GM12878 (cell line): Measurements from ENCODE around the gene PERCC1. TPM values are rescaled to one million over a fixed set of nuclear protein-coding genes. Genes with fewer than 3 reads are reported as not detected.

Experiments used
- ATAC-seq: fragments of 200-7000 bp; cut with Tn5 transposase; 3 replicates; pipeline ENCODE4 v1.9.1; 2020; ENCODE audit warnings: mild to moderate bottlenecking, moderate library complexity
- BruUV-seq: library from RNA; stranded (reverse); fragments of 400-500 nt; replicated peaks from 2 replicates; lab custom pipeline; 2021; lab: Mats Ljungman, UMichigan
- CTCF ChIA-PET: fragments of 300-600 bp; sonication (Branson Sonifier 250); formaldehyde crosslinking; extraction: SDS; loops from one replicate; lab custom pipeline; 2021; ENCODE audit warnings: inconsistent platforms; lab: Yijun Ruan, JAX
- POLR2A ChIA-PET: fragments of 350-600 bp; formaldehyde crosslinking; extraction: SDS; loops from one replicate; lab custom pipeline; 2021; ENCODE audit warnings: inconsistent platforms; lab: Charles Lee
- RAD21 ChIA-PET: fragments of 300-600 bp; sonication (Branson Sonifier 250); formaldehyde crosslinking; loops from one replicate; lab custom pipeline; 2023; ENCODE audit warnings: antibody characterized with exemption; ENCODE audit not compliant: unreplicated experiment; lab: Charles Lee
- SMC1A ChIA-PET: fragments of 300-600 bp; sonication (Branson Sonifier 250); formaldehyde crosslinking; loops from one replicate; lab custom pipeline; 2023; ENCODE audit not compliant: unreplicated experiment, uncharacterized antibody; lab: Charles Lee
- DNase-seq: peaks from one replicate; pipeline ENCODE4 v3.0.0-alpha.2; 2011; ENCODE audit warnings: low read depth, low spot score
- FAIRE-seq: peaks from 3 replicates; lab custom pipeline; 2011; peaks lifted over from hg19 to GRCh38; lab: Jason Lieb, UNC
- H2AFZ ChIP-seq: 2 replicates; pipeline ENCODE4 v1.6.0; 2011; ENCODE audit warnings: low read depth, low read length, control low read depth; ENCODE audit not compliant: control insufficient read depth
- H3K27ac ChIP-seq: 2 replicates; pipeline ENCODE4 v1.5.1; 2011; ENCODE audit warnings: control low read depth; ENCODE audit not compliant: control insufficient read depth, insufficient read depth
- H3K27me3 ChIP-seq, 2 experiments: replicated peaks in 1 of 2; 2 replicates each; pipeline versions ENCODE4 v1.6.0 to v1.6.1; 2011; ENCODE audit warnings: low read length in 1 of 2; ENCODE audit not compliant: control insufficient read depth in 2 of 2, insufficient read depth in 2 of 2
- H3K36me3 ChIP-seq, 2 experiments: 2 replicates each; pipeline ENCODE4 v1.5.1; 2011; ENCODE audit warnings: low read length in 1 of 2; ENCODE audit not compliant: control insufficient read depth in 2 of 2, insufficient read depth in 2 of 2
- H3K4me1 ChIP-seq: 2 replicates; pipeline ENCODE4 v1.6.1; 2011; ENCODE audit warnings: mild to moderate bottlenecking, low read length, moderate library complexity, mixed read lengths; ENCODE audit not compliant: control insufficient read depth, insufficient read depth
- H3K4me2 ChIP-seq: 2 replicates; pipeline ENCODE4 v1.6.0; 2011; ENCODE audit warnings: control low read depth; ENCODE audit not compliant: control insufficient read depth, insufficient read depth
- H3K4me3 ChIP-seq: fragments of 200-600 bp; sonication (generic); 2 replicates; pipeline ENCODE4 v1.5.1; 2016
- H3K79me2 ChIP-seq: 2 replicates; pipeline ENCODE4 v1.6.0; 2011; ENCODE audit warnings: low read length; ENCODE audit not compliant: control insufficient read depth, insufficient read depth
- H3K9ac ChIP-seq: 2 replicates; pipeline ENCODE4 v1.8.0; 2011; ENCODE audit warnings: low read length, control low read depth, mixed read lengths; ENCODE audit not compliant: control insufficient read depth, insufficient read depth
- H3K9me3 ChIP-seq: replicated peaks from 3 replicates; pipeline ENCODE4 v1.5.1; 2011; ENCODE audit warnings: mild to moderate bottlenecking, low read length; ENCODE audit not compliant: control insufficient read depth, insufficient read depth
- H4K20me1 ChIP-seq: 2 replicates; pipeline ENCODE4 v1.6.0; 2011; ENCODE audit not compliant: control insufficient read depth, insufficient read depth
- HDGF ChIP-seq: fragments of 450-650 bp; IDR thresholded peaks from 2 replicates; pipeline ENCODE4 v1.6.1; 2016; ENCODE audit warnings: antibody characterized with exemption
- KAT2A ChIP-seq: conservative IDR thresholded peaks from 2 replicates; pipeline ENCODE4 v1.6.1; 2011; ENCODE audit warnings: low read depth, low read length; ENCODE audit not compliant: control insufficient read depth
- LARP7 ChIP-seq: fragments of 450-650 bp; IDR thresholded peaks from 2 replicates; pipeline ENCODE4 v1.6.1; 2017; ENCODE audit warnings: mild to moderate bottlenecking
- PAX5 ChIP-seq: IDR thresholded peaks from 2 replicates; pipeline ENCODE4 v1.6.1; 2011; ENCODE audit warnings: low read depth, low read length, borderline replicate concordance
- whole genome bisulfite sequencing: methylation state at CpG from one replicate; pipeline ENCODE4 v1.1.6; 2016; ENCODE audit warnings: low lambda C conversion rate; ENCODE audit not compliant: insufficient replicate concordance, insufficient coverage; ENCODE audit errors: missing lambda C conversion rate; 5-methylcytosine and 5-hydroxymethylcytosine counted together
- in situ Hi-C: fragments of 300-500 bp; cut with MboI; formaldehyde crosslinking; loops from 9 replicates; pipeline ENCODE4 v1.14.3; 2018; ENCODE audit warnings: mixed read lengths
- intact Hi-C: fragments of 100-400 bp; cut with micrococcal nuclease; formaldehyde crosslinking; loops from one replicate; pipeline ENCODE4 v1.14.2; 2022; ENCODE audit not compliant: unreplicated experiment
- polyA plus RNA-seq, 11 experiments: library from polyadenylated mRNA; depleted of rRNA in 4 of 11; unstranded in 6 of 11; stranded (reverse) in 5 of 11; fragments of >200 nt; fragmentation: Nextera tagmentation in 4 of 11; fragmentation: Illumina TruSeq in 1 of 11; extraction: Ambion mirVana in 4 of 11; extraction: Trizol in 1 of 11; gene quantifications; 1 replicate in 1 of 11; 2 replicates in 10 of 11; pipeline versions ENCODE4 v1.2.1 to v1.2.3, GENCODE V29; 2011 to 2016; ENCODE audit warnings: inconsistent platforms in 2 of 11, missing spikeins in 2 of 11, low read depth in 1 of 11
- total RNA-seq, 4 experiments: library from RNA; depleted of rRNA in 3 of 4; stranded (reverse); fragments of >200 nt in 3 of 4; fragmentation: Illumina TruSeq in 1 of 4; extraction: Trizol in 1 of 4; gene quantifications; 2 replicates each; pipeline versions ENCODE4 v1.2.1 to v1.2.3, GENCODE V29; 2013 to 2021

PERCC1 gene
- total and polyA plus RNA-seq, 10 of the 15 experiments (the other 5 are each of a cell fraction or from before 2014, with no cell fraction given), result not detected

GRCh38 chr16:1435921-1436697 is 5.2 kb downstream of the PERCC1 start:
- BruUV-seq, result no TSS peak
- H3K9me3 ChIP-seq, result no peaks in the 10 kb centered on the region
- no peaks in the 10 kb centered on the region for H4K20me1 ChIP-seq
- DNase-seq, result no peak
- no peak overlapping the region for H3K4me3 ChIP-seq
- no peak for FAIRE-seq
- peaks cover 0 to 7% of the 10 kb centered on the region in 2 experiments for H3K27me3 ChIP-seq
- in situ Hi-C loops (no loop called here), intact Hi-C loops (no loop called here)
- ChIA-PET POLR2A (no interaction called here), SMC1A (no interaction called here), CTCF (no interaction called here), RAD21 (no interaction called here)
- no peaks in the 10 kb centered on the region for H3K79me2 ChIP-seq
- no peak overlapping the region for H3K27ac ChIP-seq
- no peaks in the 10 kb centered on the region for H3K36me3 ChIP-seq
- no peak overlapping the region for H3K4me2 ChIP-seq
- no peaks in the 10 kb centered on the region for H3K4me1 ChIP-seq
- TF ChIP-seq PAX5, result no peak
- TF ChIP-seq KAT2A, result no peak
- TF ChIP-seq LARP7, result no peak
- WGBS, result 62% methylated on average over 30 of the region's 32 CpGs
- H2AFZ ChIP-seq, result no peak overlapping the region
- no peak for ATAC-seq
- no peak overlapping the region for H3K9ac ChIP-seq

- RAD21 ChIA-PET, result no interaction called here
- CTCF ChIA-PET, result no interaction called here
- H3K27me3 ChIP-seq, result peaks cover 0 to 7% of the 10 kb centered on the region in 2 experiments; a peak in 3 of 4 replicates
- no peaks in the 10 kb centered on the region for H3K79me2 ChIP-seq
- H3K9ac ChIP-seq, result no peak overlapping the region
- no peaks in the 10 kb centered on the region for H3K4me1 ChIP-seq
- no peak overlapping the region for H3K27ac ChIP-seq
- no peaks in the 10 kb centered on the region for H3K9me3 ChIP-seq
- no peaks in the 10 kb centered on the region for H4K20me1 ChIP-seq
- in situ Hi-C loops (no loop called here), intact Hi-C loops (no loop called here)
- SMC1A ChIA-PET, result no interaction called here
- FAIRE-seq, result no peak
- no peak for ATAC-seq
- TF ChIP-seq HDGF, result no peak
- H2AFZ ChIP-seq, result no peak overlapping the region
- 69% methylated on average over 32 of the region's 47 CpGs for WGBS
- BruUV-seq, result no TSS peak
- no peaks in the 10 kb centered on the region for H3K36me3 ChIP-seq
- H3K4me3 ChIP-seq, result no peak overlapping the region
- H3K4me2 ChIP-seq, result no peak overlapping the region
- no peak for DNase-seq
- POLR2A ChIA-PET, result no interaction called here
Observed at GRCh38 chr16:1436731-1437355, 6.0 kb downstream of the PERCC1 start.
